ENCODE results near the gene HYAL1.
A peak's percentile ranks its signal among the peaks of the same experiment; 100 is the strongest.

Gene HYAL1, protein sequence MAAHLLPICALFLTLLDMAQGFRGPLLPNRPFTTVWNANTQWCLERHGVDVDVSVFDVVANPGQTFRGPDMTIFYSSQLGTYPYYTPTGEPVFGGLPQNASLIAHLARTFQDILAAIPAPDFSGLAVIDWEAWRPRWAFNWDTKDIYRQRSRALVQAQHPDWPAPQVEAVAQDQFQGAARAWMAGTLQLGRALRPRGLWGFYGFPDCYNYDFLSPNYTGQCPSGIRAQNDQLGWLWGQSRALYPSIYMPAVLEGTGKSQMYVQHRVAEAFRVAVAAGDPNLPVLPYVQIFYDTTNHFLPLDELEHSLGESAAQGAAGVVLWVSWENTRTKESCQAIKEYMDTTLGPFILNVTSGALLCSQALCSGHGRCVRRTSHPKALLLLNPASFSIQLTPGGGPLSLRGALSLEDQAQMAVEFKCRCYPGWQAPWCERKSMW

DNA sequence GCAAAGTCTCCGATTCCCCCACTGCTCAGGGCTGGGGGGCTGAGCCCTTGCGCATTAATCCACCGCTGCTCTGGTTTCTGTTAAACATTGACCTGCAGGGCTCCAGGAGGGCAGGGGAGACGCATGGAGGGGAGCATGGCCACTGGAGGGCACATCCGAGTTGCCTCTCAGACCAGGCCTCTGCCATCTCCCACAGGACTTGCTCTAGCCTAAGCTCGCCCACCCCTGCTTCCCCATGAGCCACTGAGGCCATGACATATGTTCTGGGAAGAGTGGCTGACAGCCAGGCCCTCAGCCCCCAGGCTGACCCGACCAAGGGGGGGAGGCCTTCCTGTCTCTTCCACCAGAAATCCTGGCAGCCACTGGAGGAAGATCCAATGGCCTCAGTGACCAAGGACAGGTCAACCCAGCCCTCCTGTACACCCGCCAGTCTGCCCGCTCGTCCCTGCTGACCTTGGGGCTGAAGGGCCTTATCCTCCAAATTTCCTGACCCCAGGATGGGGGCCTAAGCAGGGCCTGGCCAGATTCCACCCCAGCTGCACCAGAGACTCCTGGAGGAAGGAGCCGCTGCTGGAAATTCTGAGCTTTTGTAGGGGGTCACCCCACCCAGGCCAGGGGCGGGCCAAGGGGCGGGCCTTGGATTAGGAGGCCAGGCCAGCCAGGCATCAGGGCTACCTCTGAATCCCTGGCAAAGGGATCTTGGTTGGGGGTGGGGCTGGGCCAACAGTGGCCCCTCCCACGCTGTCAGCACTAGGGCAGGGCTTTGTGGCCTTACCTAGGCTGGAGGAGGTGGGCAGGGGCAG, at the start of gene HYAL1:
TSS of gene HYAL1 (minus strand) at position 562 of the 803 bp plus-strand sequence. CDS start 618 bp downstream, outside the sequence.
- DNase-seq = no peak

DNA sequence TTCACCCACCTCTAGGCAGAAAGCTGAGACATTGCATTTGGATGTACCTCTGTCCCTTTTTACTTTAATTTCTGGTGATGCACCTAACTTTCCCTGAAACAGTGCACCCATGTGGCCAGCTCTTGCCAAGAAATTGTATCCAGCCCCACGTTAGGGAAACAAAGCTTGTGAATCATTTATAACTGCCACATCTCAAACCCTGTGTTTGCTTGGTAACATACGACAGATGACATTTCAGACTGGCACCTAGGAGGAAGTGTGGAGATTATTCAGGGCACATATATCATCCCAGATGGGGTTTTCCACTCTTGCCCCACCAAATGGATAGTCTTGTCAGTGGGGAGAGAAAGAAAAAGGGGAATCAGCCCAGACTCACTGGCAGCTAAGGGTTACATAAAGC, 49.4 kb upstream of the HYAL1 start:
- DNase-seq = no peak

DNA sequence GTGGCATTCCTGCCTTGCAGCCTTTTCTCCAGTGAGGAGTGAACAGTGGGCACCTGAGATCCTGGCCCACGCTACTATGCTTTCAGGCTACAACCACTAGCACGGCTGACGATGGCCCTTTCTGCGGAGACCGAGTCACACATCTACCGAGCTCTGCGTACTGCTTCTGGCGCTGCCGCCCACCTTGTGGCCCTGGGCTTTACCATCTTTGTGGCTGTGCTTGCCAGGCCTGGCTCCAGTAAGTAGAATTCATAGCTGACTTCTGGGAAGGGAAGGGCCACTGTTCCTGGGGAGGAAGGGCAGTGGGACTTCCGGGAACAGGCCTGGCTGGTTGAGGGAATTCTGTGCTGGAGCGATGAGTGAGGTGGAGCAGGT, 47.9 kb upstream of the HYAL1 start:
- DNase-seq = no peak

DNA sequence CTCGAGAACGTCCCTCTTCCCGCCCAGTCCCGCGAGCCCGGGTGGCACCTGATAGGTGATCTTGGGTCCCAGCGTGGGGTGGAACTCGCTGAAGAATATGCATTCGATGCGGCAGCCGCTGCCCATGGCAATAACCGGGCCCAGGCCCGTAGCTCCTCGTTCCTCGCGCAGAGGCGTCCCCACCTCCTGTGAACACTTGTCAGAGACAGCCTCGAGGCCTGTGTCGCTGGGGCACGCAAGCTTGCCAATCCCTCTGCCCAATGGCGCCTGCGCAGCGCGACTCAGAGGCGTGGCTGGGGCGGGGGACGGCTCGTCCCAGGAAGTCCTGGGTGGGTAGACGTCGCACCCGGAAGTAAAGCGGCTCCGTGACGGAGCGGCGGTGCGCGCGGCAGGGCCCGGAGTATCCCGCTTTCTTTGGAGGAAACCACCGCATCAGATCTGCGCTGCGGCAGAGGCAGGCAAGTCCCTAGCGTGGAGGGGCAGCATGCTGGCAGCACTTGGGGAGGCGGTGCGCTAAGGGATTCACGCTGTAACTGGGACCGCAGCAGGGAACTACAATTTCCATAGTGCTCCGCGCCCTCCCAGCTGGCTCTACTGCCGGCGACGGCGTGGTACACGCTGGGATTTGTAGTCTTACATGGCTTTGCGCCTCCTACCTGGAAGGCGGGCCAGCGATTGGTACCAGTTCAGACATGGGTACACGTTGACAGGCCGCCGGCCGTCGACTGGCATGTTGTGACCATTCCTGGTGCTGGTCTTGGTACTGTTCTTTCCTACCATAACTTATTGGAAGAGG, 47.4 kb upstream of the HYAL1 start, which contains the start of the genes CYB561D2 and NPRL2:
TSS of gene CYB561D2 (plus strand) at position 336 of the 796 bp plus-strand sequence. CDS start 572 bp downstream, outside the sequence.
TSS of gene NPRL2 (minus strand) at position 249 of the 796 bp plus-strand sequence. CDS start at position 126, 123 bp downstream.
- peak; percentile 100 for DNase-seq

DNA sequence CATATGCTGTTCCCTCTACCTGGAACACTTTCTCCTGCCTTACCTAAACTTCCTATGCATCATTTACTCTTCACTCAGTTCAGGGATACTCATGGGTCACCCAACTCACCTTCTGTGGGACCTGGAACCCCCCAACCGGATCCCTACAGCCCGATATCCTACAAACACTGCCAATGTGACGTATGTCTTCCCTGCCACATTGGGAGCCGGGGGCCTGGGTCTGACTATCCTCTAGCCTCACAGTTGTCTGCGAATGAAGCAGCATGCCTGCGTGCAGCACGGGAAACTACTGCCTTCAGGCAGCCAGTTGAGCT, 46.8 kb upstream of the HYAL1 start:
- DNase-seq = no peak

DNA sequence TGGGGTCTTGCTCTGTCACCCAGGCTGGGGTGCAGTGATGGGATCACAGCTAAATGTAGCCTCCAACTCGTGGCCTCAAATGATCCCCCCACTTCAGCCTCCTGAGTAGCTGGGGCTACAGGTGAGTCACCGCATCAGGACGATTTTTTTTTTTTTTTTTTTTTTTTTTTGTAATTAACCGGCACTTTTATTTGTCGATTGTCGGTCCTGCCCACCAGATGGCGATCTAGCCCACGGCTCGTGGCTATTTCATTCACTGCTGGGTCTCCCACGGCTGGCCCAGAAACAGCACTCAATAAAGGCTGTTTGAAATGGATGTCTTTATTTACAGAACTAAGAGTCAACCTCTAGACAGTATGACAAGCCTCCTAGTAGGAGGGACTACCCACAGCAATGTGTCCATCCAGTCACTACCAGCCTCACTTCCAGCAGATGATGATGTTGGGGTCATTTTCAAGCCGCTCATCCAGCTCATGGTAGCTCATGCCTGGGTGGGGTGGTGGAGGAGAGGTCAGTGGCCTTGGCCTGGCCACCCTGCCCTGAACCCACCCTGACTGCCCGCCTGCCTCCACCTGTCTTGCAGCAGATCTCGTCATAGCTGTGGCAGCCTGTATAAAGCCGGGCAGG, 43.9 kb upstream of the HYAL1 start:
- DNase-seq = peak; percentile 81

DNA sequence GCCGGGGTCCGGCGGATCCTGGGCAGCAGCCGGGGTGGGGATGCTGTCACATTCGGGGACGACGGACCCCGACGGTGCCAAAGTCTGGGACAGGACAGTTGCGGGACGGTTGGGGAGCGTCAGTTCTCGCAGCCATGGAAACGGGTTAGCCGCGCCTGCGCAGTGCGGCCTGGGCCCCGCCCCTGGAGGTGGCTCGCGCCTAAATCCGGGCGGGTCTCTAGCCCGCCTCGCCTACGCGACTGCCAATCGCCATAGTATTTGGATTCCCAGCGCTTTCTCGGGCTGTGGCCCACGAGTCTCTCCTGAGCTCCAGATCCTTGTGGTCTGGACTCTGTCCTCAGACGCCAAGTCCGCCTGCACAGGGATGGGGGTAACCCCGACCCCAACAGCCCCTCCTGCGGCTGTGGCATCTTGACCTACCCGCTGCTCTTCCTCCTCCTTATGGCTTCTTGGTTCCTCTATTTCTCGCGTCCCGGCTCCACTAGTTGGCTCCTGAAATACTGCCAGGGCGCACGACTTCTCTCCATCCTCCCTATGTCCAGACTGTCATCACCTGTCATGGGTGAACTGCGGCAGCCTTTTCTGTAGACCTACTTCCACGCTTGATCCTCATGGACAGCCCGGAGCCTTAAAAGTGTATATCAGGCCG, 42.3 kb upstream of the HYAL1 start, which contains the start of gene ZMYND10:
TSS of gene ZMYND10 (minus strand) at position 147 of the 649 bp plus-strand sequence. CDS start 153 bp downstream, outside the sequence.
- DNase-seq = peak; percentile 87

DNA sequence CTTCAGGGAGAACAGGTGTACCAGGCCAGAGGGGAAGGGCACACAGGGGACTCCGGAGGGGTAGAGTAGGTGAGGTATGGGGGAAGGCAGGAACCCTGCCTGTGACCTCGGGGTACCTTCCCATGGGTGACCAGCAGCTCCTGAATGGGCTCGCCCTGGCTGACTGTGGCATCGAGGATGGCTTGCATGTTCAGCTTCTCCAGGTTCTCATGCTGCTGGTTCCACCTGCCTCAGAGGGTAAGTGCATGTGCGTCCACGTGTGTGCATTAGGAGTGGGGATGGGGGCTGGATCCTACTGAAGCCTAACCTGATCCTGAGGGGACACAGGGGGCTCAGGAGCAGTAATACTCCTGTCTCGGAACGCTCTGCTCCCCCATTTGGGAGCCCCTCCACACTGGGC, 41.6 kb upstream of the HYAL1 start:
- DNase-seq = no peak

DNA sequence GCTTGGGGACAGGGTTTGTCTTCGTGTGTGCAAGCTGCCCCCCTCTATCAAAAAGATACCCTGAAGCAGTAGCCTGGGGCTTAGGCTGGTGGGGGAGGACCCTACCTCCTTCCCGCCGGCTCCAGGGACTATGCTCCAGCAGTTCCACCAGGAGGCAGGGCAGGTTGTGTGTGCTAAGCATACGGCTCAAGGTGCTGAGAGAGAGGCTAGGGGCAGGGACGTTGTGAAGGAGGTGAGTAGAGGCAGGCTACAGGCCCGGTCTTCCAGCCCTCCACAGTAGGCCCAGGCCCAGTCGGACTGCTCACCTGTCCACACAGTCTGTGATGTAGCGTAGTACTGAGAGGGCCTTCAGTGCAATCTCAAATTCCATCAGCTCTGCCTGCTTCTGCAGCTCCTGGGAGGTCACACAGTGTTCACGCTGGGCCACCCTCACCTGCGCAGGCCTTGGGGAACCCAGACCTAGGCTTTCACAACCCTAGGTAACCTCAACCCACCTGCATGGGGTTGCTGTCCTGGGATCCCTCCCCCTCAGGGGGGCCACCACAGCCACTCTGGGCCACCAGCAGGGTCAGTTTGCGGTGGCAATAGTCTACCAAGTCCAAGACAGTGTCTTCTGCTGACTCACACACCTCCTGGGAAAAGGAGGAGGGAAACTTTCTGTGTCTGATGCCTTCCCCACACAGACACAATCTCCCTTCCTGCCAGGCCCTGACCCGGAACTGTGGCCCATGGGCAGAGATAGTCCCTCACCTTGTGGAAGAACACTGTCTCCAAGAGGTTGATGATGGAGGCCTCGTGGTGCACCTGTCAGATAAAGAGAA, 39.6 kb upstream of the HYAL1 start:
- DNase-seq = no peak

DNA sequence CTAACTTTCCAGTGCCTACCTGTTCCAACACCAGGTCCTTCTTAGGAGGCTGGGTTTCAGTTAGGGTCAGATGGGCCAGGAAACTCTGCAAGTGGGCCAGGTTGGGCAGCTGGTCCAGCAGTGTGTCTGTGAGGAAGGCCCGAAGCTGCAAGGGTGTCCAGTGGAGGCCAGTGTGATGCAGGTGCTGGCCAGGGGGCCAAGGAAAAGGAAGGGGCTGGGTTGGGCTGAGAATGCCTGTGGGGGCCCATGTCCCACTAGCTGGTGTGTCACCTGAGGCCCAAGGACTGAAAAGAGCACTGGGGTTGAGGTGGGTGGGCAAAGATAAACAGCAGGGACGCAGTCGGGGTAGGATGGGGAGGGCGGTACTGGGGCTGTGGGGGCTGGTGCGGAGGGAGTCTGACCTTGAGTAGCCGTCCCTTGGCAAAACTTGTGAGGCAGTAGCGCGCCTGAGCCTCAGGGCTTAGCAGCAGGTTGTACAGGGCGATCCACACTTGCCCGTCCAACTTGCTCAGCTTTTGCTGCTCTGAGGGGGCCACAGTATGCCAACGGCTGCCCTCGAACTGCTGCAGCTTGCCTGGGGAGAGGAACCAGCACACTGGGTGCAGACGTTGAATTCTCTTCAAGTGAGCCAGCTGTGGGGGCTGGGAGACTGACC, 38.7 kb upstream of the HYAL1 start:
- DNase-seq = no peak

DNA sequence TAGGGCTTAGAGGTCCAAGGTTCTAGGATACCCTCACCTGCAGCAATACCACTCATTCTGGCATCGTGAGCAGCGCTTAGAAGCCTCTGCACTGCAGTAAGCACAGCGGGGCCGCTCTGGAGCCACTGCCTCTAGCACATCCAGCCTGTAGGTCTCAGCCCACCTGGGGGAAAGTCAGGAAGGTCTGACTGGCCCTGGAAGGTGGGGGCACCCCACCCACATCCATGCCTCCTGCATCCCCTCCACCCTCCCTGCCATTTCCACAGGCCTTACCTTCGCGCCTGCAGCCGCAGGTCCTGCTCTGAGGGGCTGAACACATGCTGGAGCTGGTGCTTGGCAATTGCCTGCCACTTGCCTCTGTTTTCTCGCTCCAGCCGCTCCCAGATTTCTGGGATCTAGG, 38.2 kb upstream of the HYAL1 start:
- DNase-seq = no peak

DNA sequence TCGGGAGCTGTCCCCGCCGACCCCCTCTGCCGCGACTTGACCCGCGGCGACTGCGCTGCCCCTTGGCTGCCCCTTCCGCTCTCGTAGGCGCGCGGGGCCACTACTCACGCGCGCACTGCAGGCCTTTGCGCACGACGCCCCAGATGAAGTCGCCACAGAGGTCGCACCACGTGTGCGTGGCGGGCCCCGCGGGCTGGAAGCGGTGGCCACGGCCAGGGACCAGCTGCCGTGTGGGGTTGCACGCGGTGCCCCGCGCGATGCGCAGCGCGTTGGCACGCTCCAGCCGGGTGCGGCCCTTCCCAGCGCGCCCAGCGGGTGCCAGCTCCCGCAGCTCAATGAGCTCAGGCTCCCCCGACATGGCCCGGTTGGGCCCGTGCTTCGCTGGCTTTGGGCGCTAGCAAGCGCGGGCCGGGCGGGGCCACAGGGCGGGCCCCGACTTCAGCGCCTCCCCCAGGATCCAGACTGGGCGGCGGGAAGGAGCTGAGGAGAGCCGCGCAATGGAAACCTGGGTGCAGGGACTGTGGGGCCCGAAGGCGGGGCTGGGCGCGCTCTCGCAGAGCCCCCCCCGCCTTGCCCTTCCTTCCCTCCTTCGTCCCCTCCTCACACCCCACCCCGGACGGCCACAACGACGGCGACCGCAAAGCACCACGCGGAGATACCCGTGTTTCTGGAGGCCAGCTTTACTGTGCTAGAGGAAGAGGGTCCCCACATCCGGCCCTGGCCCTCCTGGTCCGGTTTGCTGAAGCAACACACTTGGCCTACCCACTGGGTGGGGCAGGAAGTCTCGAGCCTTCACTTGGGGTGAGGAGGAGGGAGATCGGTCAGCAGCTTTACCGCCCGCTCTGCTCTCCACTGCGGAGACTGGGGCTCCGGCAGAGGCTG, 37.3 kb upstream of the HYAL1 start, which contains the start of gene RASSF1:
TSS of gene RASSF1 (minus strand) at position 389 of the 882 bp plus-strand sequence. CDS start at position 358, 31 bp downstream.
- peak; percentile 82 for DNase-seq

DNA sequence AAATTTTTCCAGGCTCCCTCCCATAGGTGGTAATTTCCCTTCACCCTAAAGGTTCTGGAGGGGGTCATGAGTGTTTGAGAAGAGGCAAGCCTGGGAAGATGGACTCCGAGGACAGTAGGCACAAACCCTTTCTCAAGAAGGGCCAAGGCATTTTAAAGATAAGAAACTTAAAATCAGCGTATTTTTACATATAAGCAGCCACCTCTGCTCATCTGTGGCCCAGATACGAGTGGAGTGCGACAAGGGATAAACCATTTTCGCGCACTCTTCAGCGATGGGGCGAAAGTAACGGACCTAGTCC, 36.7 kb upstream of the HYAL1 start:
- DNase-seq = no peak

DNA sequence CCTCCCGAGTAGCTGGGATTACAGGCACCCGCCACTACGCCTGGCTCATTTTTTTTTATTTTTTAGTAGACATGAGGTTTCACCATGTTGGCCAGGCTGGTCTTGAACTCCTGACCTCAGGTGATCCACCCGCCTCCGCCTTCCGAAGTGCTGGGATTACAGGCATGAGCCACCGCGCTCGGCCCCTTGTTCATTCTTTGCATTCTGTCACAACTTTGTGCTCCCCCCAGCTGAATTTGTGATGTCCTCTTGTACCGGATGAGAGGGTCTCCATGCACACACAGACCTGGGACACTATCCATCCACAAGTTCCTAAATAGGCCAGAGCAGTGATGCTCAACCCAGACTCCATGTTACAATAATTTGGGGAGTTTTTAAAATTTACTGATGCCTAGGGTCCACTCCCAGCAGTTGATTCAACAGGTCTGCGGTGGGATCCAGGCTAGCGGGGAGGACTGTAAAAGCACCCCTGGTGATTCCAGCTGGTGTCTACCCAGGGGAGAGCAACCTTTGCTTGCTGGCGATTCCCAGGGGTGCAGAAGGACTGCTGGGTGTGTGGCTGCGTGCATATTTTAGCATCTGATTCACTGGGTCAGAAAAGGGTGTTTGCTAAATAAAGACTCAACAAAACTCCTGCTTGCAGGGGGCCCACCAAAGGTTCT, 36.2 kb upstream of the HYAL1 start:
- DNase-seq = no peak

DNA sequence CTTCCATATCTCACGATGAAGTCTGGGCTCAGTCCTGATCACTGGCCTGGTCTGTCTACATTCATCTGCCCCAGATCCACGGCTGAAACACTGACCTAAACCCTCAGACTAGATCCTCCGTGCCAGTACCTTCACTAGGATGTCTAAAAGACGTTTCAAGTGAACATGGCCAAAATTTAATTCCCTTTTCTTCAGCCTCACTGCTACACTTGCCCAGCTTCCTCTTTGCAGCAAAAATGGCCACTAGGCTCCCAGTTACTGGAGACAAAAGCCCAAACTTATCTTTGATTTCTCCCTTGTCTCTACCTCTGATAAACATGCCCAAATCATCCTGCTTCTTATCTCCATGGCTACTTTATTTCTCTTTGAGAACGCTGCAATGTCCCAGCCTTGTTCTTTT, 35.6 kb upstream of the HYAL1 start:
- DNase-seq = no peak

DNA sequence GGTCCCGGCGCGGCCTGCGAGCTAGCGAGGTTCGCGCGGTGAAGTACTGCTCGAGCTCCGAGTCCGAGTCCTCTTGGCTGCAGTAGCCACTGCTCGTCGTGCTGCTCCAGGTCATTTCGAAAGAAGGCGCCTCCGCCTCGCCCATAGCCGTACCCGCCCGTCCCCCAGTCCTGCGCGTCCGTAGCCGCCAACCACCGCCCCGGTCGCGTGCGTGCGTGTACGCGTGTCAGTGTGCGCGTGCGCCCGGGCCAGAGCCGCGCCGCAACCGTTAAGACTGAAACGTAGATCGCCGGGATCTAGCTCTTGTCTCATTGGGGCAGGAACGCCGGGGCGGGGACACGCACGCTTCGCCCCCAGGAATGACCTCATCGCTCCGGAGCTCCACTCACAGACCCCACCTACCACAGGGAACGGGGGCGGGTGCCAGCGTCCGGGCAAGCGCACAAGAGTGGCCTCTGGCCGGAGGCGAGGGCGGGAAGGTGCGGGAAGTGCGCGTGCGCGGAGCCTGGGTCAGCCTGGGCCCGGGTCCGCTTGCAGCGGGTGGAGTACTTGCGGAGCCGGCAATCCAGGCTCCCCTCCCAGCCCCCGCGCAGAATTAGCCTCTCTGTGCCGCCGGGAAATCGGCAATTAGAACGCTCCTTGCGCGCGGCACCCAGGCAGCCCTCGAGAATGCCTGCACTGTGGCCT, 33.9 kb upstream of the HYAL1 start:
- peak; percentile 98 for DNase-seq

DNA sequence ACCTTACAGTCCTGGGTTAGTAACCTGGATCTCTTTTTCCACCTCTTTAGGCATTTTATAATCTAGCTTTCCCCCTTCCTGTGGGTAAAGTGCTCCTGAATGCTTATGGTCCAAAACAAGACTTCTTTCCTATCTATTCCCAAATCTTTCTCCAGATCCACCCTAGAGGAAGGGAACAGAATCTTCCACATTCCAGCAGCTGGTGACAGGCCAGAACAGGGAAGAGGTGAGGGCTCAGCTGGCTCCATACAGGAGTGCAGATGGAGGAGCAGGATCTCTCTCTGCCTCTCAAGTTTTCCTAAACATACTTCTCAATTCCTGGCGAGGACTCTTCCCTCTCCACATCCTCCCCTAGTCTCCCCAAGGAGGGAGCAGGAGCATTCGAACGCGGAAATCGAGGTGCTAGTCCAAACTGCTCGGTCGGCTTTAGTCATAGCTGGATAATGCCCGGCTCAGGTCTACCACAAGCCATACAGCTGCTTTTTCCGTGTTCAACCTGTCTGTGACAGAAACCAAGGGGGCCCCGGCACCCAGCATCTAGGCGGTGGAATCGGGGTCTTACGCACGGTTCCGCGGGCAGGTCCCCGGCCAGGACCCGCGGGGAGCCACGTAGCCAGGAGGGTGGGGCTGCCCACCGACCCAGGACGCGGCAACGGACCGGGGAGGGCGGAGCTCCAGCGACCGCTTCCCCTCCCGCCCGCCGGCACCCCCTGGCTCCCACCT, 33.2 kb upstream of the HYAL1 start:
- no peak for DNase-seq

Measured in stimulated activated CD8-positive, alpha-beta memory T cell treated with anti-CD3 and anti-CD28 coated beads, Interleukin-4, amount 100 ng/mL, for 48 hours (primary cell).